GM19438 (cell line): ENCODE results near the gene ELAVL1.
A peak's percentile ranks its signal among the peaks of the same experiment; 100 is the strongest.
"Not testable (repeated sequence)": the region's sequence is repeated elsewhere in the genome, so short reads cannot be mapped to it uniquely, and the experiment has no call there.

Source experiments
- ATAC-seq: cut with Tn5 transposase; IDR thresholded peaks from one replicate; pipeline ENCODE4 v1.9.1; 2021; ENCODE audit warnings: low read depth; ENCODE audit not compliant: unreplicated experiment

The ELAVL1 gene

DNA sequence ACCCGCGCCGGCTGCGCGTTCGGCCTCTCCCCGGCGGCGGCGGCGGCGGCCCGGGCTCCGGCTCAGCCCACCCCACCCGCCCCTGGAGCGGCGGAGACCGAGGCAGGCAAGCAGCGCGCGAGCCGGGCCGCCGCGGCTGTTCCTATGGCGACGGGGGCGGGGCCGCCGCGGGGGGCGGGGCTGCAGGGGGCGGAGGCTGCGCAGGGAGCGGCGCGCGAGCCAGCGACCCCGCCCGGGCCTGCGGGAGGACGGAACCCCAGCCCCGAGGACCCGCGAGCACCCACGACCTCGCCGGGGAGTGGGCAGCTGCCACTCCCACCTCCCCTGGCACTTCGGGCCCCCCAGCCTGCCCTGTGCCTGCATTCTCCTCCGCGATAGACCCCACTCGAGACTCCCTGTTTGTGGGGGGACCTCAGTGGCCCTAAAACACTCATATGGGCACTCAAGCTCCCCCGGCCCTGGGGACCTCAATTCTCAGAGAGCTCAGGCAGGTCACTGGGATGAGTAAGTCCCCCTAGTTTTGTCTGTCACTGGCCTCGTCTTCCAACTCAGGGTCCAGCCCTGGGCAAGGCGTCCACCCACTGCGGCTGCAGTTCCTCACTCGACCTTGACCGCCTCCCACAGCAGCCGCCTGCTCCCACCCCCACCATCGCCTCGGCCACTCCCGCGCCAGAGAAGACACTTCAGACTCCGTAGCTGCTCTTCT is 79.3 kb downstream of the ELAVL1 start, which contains the start of gene CTXN1:
TSS of gene CTXN1 (minus strand) at position 115 of the 706 bp plus-strand sequence. CDS start 597 bp downstream, outside the sequence.
- ATAC-seq, result no peak

- no peak for ATAC-seq
Observed at GRCh38 chr19:7925171-7925851, 80.1 kb downstream of the ELAVL1 start.

GRCh38 chr19:7924651-7925170 is 80.7 kb downstream of the ELAVL1 start:
- ATAC-seq, result no peak

GRCh38 chr19:7924241-7924640 is 81.2 kb downstream of the ELAVL1 start:
- no peak for ATAC-seq

DNA sequence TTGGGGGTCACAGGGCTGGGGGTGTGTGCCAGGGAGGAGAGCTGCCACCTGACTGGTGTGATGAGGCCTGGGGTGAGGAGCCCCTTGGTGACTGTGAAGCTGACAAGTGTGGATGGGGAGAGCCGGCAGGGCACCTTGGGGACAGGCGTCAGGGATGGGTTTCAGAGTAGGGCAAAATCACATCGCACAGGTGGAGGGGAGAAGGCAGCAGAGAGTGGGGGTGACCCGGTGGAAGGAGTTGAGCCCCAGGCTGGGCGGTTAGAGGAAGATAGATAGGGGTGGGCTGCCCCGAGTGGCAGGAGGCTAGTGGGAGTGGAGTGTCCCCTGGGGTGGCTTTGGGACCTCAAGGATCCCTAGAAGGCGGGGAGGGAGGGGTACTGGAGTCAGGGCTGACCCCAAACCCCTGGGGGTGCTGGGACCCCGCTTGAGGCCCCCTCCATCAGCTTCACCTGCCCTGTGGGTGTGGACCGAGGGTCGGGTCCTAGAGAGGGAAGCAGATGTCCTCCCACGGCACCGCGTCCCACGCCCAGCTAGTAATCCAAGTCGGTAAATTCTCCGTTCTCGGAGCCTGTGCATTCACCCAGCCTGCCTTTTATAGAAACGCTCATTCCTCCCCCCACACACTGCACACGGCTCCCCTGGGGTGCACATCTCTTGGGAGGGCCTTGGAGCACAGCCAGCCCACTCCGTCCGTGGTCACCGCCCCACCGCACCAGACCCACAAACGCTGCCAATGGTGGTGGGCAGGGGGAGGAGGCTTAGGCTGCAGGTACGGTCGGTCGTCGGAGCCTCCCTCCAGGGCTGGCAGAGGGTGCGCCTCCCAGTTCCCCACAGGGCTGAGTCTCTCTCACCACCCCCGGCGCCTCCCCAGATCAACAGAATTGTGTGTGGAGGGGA is 81.9 kb downstream of the ELAVL1 start:
- no peak for ATAC-seq

GRCh38 chr19:7922836-7923195 is 82.6 kb downstream of the ELAVL1 start:
- no peak for ATAC-seq

DNA sequence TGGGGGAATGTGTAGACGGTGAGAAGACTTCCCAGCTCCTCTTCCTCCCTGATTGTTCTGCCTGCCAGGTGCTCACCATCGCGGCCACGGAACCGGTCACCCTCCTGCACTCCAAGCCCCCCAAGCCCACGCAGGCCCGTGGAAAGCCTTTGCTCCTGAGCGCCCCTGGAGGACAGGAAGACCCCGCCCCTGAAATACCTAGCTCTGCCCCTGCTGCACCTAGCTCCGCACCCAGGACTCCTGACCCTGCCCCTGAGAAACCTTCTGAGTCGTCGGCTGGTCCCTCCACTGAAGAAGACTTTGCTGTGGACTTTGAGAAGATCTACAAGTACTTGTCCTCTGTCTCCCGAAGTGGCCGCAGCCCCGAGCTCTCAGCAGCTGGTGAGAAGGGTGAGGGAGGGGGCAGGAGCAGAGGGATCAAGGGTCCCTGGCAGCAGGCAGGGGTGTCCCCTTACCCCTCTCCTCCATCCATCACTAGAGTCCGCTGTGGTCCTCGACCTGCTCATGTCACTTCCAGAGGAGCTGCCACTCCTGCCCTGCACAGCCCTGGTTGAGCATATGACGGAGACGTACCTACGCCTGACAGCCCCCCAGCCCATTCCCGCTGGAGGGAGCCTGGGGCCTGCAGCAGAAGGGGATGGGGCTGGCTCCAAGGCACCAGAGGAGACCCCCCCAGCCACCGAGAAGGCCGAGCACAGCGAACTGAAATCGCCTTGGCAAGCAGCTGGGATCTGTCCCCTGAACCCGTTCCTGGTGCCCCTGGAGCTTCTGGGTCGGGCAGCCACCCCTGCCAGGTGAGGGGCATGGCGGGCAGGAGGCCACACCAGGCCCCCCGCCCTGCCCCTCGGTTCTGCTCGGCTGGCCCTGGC is 83.2 kb downstream of the ELAVL1 start:
- no peak for ATAC-seq

- ATAC-seq, result no peak
Observed at GRCh38 chr19:7921302-7921966, 84.0 kb downstream of the ELAVL1 start.

- peak; percentile 33 for ATAC-seq
Observed at GRCh38 chr19:7920519-7921301, 84.7 kb downstream of the ELAVL1 start.

GRCh38 chr19:7919610-7920518 is 85.6 kb downstream of the ELAVL1 start, which contains the start of gene SNAPC2:
SNAPC2 (plus strand) TSS chr19:7920338; CDS start chr19:7920367, 29 bp downstream.
- peak; percentile 61 for ATAC-seq

DNA sequence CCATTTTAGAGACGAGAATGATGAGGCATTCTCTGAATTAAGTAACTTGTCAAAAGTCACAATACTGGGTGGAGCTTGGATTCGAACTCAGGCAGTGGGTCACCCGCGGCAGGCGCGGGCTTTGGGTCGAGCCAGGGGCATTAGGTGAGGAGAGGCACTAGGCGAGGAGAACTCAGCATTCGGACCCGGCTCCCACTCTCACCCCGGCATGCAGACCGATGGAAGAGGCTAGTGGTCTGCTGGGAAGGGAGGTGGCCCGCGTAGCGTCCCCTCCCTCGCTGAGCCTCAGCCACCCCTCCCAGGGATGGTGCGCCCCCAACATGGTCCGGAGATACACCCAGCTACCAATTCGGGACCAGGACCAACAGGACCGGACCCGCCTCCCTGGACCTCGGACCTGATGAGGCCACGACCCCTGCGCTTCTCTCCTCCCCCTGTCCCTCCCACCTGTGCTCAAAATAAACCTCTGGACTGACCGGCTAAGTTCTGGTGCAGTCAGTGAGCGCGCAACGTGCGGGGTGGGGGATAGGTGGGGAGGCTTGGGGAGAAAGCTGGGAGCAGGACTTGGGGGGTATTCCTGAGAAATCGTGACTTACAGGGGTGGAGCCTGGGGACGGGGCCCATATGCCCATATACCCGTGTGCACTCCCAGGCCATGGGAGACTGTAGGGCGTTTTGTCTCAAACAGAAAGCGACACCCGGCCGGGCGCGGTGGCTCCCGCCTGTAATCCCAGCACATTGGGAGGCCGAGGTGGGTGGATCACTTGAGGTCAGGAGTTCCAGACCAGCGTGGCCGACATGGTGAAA is 86.6 kb downstream of the ELAVL1 start:
- no peak for ATAC-seq

GRCh38 chr19:7918062-7918614 is 87.3 kb downstream of the ELAVL1 start:
- not testable (repeated sequence) for ATAC-seq

- ATAC-seq, result no peak
Observed at GRCh38 chr19:7917267-7918061, 88.0 kb downstream of the ELAVL1 start.

DNA sequence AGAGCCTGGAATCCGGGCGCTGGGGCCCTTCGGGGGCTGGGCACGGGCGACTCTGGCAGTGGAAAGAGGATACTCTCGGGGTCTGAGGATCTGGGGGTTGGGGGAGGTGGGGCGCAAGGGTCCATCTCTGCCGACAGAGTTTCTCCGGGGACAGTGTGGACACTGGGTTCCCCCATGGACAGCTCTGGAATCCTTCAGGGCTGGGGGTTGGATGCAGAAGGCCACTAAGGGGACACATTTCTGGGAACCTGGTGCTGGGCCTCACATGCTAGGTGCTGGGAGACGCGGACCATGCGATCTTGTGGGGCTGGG is 88.5 kb downstream of the ELAVL1 start:
- no peak for ATAC-seq

DNA sequence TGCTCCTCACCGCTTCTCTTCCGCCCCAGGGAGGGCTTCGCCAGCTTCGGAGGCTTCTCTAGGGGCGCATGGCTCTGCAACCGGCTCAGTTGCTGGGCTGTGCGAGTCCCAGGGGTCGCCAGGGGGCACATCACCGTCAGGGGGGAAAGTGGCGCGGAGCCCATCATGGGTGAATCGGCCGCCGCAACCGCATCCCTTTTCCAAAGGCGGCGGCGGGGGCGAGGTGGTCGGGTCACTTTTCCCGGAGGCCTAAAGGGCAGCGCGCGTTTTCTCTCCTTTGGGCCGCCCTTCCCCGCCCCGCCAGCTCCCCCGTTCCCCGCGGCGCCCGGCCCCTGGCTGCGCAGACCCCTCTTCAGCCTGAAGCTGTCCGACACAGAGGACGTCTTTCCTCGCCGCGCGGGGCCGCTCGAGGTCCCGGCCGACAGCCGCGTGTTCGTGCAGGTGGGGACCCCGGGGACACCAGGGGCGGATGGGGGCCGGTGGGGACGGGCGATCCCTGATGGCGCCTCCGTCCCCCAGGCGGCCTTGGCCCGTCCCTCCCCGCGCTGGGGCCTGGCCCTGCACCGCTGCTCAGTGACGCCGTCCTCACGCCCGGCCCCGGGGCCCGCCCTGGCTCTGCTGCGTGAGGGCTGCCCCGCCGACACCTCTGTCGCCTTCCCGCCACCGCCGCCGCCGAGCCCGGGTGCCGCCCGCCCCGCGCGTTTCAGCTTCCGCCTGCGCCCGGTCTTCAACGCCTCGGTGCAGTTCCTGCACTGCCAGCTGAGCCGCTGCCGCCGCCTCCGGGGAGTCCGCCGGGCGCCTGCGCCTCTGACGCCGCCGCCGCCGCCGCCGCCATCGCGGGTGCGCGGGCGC is 89.1 kb downstream of the ELAVL1 start:
- no peak for ATAC-seq
